Uterus (tissue), 4 donors: Measurements from ENCODE around the gene TBXA2R. TPM values are rescaled to one million over a fixed set of nuclear protein-coding genes. Genes with fewer than 3 reads are reported as not detected.

Experiments
- DNase-seq, 2 donors: peaks; one replicate each; pipeline ENCODE4 v3.0.0-alpha.2; 2019 to 2020
- H3K27ac ChIP-seq, 2 donors: fragments of 200-600 bp; sonication (generic); 1 replicate in 1 of 2; 2 replicates in 1 of 2; pipeline ENCODE4 v1.5.1; 2016 to 2018
- H3K27me3 ChIP-seq, 2 donors: fragments of 200-600 bp; sonication (generic); one replicate each; pipeline ENCODE4 v1.5.1; 2018 to 2019; ENCODE audit warnings: control low read depth in 1 of 2
- H3K36me3 ChIP-seq, 2 donors: fragments of 200-600 bp; sonication (generic); one replicate each; pipeline ENCODE4 v1.5.1; 2019; ENCODE audit warnings: control low read depth in 1 of 2
- H3K4me1 ChIP-seq, 2 donors: fragments of 200-600 bp; sonication (generic); one replicate each; pipeline ENCODE4 v1.5.1; 2018 to 2019; ENCODE audit warnings: control low read depth in 1 of 2
- H3K4me3 ChIP-seq, 2 donors: fragments of 200-600 bp; sonication (generic); 1 replicate in 1 of 2; 2 replicates in 1 of 2; pipeline ENCODE4 v1.5.1; 2018 to 2019; ENCODE audit warnings: mild to moderate bottlenecking in 1 of 2
- H3K9me3 ChIP-seq, 2 donors: fragments of 200-600 bp; sonication (generic); one replicate each; pipeline ENCODE4 v1.5.1; 2019; ENCODE audit warnings: control low read depth in 1 of 2
- POLR2A ChIP-seq, 2 donors: fragments of 450-650 bp; IDR thresholded peaks; one replicate each; pipeline ENCODE4 v1.6.1; 2016; ENCODE audit warnings: antibody characterized with exemption in 2 of 2, mild to moderate bottlenecking in 1 of 2, moderate library complexity in 1 of 2
- intact Hi-C: fragments of 100-400 bp; cut with DNase I; formaldehyde crosslinking; loops from one replicate; pipeline ENCODE4 v1.15.1; 2023; ENCODE audit warnings: low total_unique reads
- total RNA-seq, 4 donors: library from RNA; depleted of rRNA in 3 of 4; stranded (reverse); fragments of >200 nt in 3 of 4; gene quantifications; one replicate each; pipeline versions ENCODE4 v1.1.0 to v1.2.4, GENCODE V29; 2014 to 2023
- TF ChIP-seq, protein P1 (sequence below), 4 experiments: fragments of 200-600 bp in 2 of 4; fragments of 450-650 bp in 2 of 4; sonication (generic) in 2 of 4; IDR thresholded peaks; one replicate each; pipeline ENCODE4 v1.5.1; 2016 to 2019; ENCODE audit warnings: antibody characterized with exemption in 4 of 4, mild to moderate bottlenecking in 2 of 4, moderate library complexity in 1 of 4
- donor health status: DM: yes; HTN: yes; CAD: no.

Gene TBXA2R
- total RNA-seq = 1 to 10 TPM in 2 of 4 donors, not detected in 2; 2.6 to 7.3 TPM

DNA sequence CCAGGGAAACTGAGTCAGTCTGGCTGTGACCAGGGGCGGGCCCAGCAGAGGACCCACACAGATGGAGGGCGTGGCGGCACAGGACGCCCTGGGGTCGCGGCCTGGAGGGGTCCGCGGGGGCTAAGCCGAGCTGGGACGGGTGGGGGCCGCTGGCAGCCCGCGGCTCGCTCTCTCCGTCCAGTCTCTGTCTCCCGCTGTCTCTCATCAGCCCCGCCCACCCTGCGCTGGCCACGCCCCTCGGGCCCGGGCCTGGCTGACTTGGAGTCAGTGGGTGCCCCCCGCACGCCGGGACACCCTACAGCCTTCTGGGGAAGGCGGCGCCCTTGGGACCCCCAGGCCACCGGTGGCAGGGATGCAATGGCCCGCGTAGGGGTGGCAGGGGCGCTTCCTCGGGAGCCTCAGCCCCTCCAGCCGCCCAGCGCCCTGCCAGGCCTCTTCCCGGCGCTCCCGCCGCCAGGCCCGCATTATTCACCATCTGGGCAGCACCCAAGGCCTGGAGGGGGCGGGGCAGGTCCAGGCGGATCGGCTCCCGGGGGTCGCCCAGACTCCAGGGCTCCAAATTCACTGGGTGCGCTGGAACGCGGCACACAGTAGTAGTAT is at the start of gene TBXA2R:
TBXA2R (minus strand) TSS at position 186 of the 600 bp plus-strand sequence. CDS start 6,241 bp downstream, outside the sequence.
- DNase-seq = peak; percentile 83 to 86
- no peaks in the 10 kb centered on the region for H3K9me3 ChIP-seq
- peak within 1 kb of the TSS; percentile 71 to 82 for H3K27ac ChIP-seq
- TF ChIP-seq, protein P1, sequence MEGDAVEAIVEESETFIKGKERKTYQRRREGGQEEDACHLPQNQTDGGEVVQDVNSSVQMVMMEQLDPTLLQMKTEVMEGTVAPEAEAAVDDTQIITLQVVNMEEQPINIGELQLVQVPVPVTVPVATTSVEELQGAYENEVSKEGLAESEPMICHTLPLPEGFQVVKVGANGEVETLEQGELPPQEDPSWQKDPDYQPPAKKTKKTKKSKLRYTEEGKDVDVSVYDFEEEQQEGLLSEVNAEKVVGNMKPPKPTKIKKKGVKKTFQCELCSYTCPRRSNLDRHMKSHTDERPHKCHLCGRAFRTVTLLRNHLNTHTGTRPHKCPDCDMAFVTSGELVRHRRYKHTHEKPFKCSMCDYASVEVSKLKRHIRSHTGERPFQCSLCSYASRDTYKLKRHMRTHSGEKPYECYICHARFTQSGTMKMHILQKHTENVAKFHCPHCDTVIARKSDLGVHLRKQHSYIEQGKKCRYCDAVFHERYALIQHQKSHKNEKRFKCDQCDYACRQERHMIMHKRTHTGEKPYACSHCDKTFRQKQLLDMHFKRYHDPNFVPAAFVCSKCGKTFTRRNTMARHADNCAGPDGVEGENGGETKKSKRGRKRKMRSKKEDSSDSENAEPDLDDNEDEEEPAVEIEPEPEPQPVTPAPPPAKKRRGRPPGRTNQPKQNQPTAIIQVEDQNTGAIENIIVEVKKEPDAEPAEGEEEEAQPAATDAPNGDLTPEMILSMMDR (IDR thresholded peaks at IDR 0.05) = no peak
- TF ChIP-seq POLR2A (IDR thresholded peaks at IDR 0.05) = peak in 1 of 2 donors; percentile 50
- H3K27me3 ChIP-seq = no peaks in the 10 kb centered on the region
- no peaks in the 10 kb centered on the region for H3K36me3 ChIP-seq
- peak within 1 kb of the TSS; percentile 37 to 42 for H3K4me3 ChIP-seq
- peaks cover 0 to 14% of the 10 kb centered on the region in 2 donors for H3K4me1 ChIP-seq
- intact Hi-C loops = no loop called here

DNA sequence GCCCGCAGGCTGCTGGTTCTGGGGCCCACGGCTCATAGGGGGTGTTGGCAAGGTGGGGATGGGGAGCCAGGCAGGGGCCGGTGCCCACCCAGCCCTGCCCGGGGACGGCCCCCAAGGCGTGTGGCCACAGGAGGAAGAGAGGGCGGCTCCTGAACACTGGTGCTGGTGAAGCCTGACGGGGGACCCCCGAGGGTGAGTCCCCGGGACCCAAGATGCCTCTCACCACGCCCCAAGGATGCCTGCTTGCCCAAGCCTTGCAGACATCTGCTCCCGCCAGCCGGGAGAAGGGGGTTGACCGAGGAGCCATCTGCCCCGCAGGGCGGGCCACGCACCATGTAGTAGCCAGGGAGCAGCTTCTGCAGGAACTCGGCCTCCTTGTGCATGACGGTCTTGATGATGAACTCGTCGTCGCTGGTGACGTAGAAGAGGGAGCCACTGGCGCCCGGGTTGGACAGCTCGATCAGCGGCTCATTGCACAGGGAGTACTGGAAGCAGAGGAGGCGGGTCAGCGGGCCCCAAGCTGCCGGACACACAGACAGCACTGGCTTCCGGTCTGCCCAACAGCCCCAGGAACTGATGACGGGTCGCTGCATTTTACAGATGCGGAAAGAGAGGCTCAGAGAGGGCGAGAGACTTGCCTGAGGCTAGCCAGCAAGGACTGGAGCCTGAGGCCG is 49.5 kb upstream of the TBXA2R start:
- H3K4me3 ChIP-seq = no peak overlapping the region
- no peaks in the 10 kb centered on the region for H3K4me1 ChIP-seq
- H3K27me3 ChIP-seq = no peaks in the 10 kb centered on the region
- no peaks in the 10 kb centered on the region for H3K9me3 ChIP-seq
- H3K27ac ChIP-seq = peak overlapping the region in 1 of 2 donors; percentile 51
- H3K36me3 ChIP-seq = no peaks in the 10 kb centered on the region
- no peak for DNase-seq
- intact Hi-C loops = no loop called here
- TF ChIP-seq, protein P1 (IDR thresholded peaks at IDR 0.05) = no peak
- no peak for TF ChIP-seq POLR2A (IDR thresholded peaks at IDR 0.05)

DNA sequence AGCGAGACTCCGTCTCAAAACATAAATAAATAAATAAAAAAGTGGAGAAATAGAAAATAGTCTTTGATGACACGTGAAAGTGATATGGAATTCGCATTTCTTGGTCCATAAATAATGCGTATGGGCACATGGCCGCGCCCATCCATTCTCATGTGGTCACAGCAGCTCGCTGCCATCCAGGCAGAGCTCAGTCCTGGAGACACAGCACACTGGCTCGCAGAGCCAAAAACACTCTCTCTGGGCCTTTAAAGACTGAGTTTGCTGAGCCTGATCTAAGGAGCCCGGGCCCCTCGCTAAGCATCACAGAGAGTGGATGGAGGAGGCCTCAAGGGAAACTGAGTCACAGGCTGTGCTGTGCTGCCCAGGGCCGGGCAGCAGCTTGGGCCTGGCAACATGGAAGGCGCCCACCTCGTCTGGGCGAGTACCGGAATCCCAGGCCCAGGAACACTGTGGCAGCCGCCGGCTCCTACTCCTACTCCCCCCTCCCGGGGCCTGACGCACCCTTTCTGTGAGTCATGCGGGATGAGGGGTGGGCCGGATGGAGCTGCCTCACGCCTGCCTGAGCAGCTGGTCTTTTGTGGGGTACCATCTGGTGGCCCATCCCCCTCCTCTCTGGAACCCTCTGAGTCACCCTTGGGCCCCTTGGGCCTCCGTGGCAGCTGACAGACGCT is 48.9 kb upstream of the TBXA2R start:
- H3K36me3 ChIP-seq = no peaks in the 10 kb centered on the region
- peak; percentile 62 to 75 for DNase-seq
- H3K4me3 ChIP-seq = no peak overlapping the region
- no peaks in the 10 kb centered on the region for H3K9me3 ChIP-seq
- peak overlapping the region in 1 of 2 donors; percentile 59 for H3K27ac ChIP-seq
- H3K27me3 ChIP-seq = no peaks in the 10 kb centered on the region
- intact Hi-C loops = no loop called here
- no peaks in the 10 kb centered on the region for H3K4me1 ChIP-seq
- TF ChIP-seq POLR2A (IDR thresholded peaks at IDR 0.05) = no peak
- TF ChIP-seq, protein P1 (IDR thresholded peaks at IDR 0.05) = no peak

GRCh38 chr19:3653865-3654513 is 47.3 kb upstream of the TBXA2R start:
- H3K27me3 ChIP-seq = no peaks in the 10 kb centered on the region
- no peak for DNase-seq
- no peak overlapping the region for H3K27ac ChIP-seq
- H3K36me3 ChIP-seq = no peaks in the 10 kb centered on the region
- H3K9me3 ChIP-seq = no peaks in the 10 kb centered on the region
- intact Hi-C loops = no loop called here
- H3K4me3 ChIP-seq = no peak overlapping the region
- TF ChIP-seq, protein P1 (IDR thresholded peaks at IDR 0.05) = no peak
- TF ChIP-seq POLR2A (IDR thresholded peaks at IDR 0.05) = no peak
- no peaks in the 10 kb centered on the region for H3K4me1 ChIP-seq
